Suppressor macrophage (primary cell): Measurements from ENCODE around the gene ARAP1.

Experiments
- DNase-seq, 4 experiments: peaks; one replicate each; pipeline ENCODE4 v3.0.0-alpha.2; 2020 to 2022

Gene ARAP1

DNA sequence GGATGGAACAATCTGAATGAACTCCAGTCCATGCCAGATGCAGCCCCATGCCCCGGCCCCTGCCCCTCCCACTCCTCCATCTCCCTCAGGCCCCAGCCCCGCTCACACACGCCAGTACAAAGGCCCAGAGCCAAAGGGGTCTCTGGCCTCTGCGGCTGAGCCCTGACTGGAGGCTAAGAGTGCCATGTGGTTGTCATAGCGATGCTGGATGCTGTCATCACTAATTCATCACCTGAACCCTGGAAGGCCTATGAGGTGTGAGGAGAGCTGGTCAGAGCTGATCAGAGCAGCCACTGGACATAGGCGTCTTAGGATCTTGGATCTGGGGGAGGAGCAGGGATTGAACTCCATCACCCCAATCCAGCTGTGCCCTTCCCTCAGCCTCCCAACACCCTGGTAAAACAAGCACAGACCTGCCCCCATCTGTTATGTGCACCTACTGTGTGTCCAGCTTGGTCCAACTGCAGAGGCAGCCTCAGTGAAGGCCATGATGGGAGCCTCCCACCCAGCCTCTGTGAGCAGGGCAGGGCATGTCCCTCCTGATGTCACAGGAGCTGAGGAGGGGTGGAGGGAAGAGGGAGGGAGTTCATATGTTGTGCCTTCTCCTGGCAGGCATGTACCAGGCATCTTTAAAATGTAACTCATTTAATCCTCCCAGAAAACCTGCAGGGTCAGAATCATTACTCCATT, 94.7 kb downstream of the ARAP1 start:
- no peak for DNase-seq

DNA sequence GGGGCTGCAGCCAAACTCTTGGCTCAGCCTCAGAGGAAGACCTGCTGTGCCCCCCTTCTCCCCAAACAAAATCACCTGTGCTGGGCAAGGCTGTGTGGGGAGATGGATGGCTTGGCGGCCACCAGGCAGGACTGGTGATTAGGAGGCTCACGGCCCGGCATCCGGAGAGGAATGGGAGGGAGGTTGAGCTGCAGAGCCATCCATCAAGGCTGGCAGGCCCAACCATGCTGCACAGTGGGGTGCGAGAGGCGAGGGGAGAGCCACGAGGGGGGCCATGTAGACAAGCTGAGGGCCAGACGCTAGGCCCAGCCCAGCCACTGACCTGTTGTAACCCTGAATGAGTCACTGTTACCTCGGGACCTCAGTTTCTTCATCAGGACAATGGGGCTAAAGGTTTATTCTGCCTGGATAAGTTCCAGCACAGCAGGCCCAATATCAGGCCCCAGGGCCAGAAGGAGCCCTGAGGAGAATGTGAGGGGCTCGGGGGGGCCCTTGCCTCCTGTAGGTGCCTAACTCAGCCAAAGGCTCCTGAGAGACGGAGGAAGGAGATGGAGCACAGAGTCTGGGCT, 96.2 kb downstream of the ARAP1 start:
- no peak for DNase-seq

DNA sequence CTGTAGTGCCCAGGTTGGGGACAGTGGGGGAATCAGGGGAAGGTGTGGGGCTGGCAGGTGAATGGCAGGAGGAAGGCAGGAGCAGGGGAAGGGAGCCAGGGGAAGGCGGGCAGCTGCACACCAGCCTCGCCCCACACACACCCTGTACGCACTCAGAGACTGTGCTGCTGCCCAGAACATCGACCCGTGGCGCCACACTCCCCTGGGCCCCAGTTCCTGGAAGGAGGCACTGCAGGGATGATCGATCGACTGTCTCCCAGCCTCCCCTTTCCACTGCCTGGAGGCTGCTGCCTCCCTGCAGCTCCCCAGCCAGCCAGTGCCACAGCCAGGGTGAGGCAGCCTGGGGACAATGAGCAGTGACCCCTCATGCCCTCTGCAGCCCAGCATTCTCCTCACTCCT, 97.2 kb downstream of the ARAP1 start:
- no peak for DNase-seq

DNA sequence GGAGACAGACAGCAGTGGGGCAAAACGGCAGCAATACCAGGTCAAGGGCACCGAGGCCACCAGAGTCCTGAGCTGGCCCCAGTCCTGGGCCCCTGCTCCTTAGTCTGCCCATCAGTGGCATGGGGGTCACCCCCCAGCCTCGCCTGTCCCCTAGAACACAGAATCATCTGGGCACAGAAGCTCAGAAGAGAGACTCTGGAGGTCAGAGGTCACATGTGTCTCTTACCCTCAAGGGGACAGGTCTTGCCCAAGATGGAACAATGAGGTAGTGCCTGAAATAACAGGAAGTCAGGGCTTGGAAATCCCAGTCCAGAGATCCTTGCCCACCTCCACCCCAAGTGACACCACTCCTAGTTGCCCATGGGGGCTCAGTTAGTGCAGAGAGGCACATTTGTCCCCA, 98.6 kb downstream of the ARAP1 start:
- peak; percentile 44 to 66 (median 50) for DNase-seq

DNA sequence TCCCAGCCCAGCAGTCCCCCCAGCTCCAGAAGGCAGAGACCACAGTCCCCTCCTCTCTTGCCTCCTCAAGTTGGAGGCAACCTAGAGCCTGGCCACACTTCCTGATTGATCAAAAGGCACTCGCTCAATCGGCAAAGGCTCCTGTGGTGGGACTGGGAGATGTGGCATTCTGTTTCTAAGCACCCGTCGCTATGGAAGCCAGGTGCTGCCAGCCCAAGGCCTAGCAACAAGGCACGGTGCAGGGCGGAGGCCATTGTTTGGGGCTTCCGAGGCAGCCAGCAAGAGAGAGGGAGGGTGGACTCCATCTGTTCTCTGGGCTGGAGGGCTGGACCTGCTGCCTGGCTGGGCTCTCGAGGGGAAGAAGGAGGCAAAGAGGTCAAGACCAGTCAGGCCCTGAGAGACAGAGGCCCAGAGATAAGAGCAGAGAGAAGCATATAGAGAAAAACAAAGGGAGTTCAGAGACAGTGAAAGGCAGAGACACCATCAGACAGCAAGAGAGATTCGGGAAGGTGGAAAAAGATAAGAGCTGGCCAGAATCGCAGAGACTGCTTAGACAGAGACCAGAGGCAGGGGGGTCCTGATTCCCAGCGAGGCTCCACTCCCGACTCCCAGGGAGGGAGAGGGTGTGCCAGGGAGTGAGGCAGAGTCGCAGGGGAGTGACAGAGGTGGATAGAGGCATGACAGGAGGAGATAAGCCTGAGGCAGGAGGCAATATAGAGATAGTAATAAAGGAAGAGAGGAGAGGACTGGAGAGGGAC, 99.2 kb downstream of the ARAP1 start:
- no peak for DNase-seq

DNA sequence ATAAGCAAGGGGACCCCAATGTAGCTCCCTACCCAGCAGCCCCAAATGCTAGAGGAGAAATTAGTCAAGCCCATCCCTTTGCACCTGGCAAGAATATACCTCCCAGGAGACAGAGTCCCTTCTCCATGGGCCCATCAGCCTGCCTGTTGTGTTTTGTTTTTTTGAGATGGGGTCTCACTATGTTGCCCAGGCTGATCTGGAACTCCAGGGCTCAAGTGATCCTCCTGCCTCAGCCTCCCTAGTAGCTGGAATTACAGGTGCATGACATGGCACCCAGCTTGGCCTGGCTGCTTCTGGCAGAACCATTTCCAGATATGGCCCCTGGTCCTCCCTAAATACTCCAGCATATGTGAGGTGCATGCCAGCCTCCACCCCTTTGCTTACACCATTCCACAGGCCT, 100.1 kb downstream of the ARAP1 start:
- DNase-seq, result no peak

DNA sequence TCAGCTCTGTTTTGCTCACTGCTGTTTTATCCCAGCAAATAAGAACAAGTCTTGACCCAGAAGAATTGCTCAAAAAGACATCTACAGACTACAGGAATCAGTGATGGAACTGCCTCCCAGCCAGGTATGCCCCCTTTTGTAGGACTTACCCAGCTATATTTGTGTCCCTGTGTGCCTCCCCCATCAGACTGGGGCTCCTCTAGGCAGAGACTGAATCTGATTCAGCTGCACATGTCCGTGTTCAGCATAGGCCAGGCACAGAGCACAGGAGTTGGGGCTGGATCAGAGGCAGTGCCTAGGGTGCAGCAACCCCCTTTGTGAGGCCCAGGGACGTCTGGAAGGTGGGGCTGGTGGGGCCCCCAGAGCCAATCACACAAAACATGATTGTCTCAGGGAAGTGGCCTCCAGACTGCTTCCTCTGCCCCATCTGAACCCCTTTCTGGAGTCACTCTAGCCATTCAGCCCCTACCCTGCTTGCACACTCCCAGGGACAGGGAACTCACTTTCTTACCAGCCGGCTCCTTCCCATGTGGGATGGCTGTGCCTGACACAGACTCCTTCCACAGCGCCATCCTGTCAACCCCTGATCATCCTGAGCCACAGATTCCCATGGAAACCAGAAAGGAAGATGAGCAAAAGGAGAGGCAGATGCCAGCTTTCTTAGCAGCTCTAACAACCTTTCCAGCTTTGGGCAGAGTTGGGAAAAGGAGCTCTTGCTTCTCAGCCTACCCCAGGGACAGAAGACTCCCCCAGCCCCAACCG, 102.8 kb downstream of the ARAP1 start:
- DNase-seq, result no peak

DNA sequence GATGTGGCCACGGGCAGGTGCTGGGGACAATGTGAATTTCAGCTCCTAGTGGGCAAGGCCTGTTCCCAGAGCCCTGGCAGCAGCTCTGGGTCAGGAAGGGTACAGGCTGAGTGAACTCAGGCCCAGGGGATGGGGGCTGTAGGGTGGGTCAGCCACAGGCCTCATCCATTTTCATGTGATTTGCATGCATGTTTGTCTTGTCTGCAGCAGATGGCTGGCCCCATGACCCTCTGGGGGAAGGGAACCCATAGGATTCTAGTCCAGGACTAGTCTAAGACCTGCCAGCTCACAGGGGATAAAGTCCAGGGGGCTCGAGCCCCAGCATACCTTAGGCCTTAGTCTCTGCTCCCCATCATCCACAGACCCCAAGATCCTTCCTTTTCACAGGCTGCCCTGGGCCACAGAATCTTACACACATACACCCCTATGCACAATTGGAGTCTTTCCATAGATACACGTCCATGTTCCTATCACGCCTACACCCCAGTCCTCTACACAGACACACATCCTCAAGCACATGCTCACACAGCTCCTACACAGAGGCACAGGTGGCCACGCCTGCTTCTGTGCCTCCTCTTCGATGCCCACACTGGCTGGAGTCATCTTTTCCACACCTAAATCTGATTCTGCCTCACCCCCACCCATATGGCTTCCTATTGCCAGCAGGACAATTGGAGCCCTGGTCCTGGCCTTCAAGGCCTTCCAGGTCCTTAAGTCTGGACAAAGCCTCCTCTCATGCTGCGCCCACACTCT, 103.6 kb downstream of the ARAP1 start:
- no peak for DNase-seq

DNA sequence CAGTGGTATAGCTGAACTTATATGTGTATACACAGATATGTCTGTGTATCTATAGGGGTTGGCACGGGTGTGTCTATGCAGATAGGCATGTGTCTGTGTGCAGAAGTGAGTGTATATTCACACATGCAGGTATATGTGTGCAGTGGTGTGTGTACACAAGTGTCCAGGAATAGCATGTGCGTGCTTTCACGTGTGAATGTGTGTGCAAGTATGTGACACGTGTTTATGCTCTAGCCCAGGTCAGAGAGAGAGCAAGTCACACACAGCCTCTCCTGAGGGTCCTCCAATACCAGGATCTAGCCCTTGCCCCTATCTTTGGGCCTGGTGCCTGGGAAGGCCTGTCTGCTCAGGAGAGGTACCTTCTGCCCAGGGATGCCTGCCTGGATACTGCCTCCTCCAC, 104.3 kb downstream of the ARAP1 start:
- no peak for DNase-seq

DNA sequence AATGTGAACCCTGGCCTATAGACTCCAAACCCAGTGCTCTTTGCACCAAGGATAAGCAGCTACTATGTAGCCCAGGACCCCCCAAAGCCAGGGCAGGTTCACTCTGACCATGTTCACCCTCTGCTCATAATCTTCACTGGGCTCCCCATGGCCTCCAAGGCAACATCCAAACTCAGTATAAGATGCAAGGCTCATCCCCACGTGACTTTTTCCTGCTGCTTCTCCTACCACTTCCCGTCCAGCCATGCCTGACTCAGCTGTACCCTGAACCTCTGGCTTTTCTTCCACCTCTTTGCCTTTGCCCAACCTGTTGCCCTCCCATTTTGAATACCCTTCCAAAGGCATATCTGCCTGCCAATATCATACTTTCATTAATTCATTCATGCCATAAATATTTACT, 105.7 kb downstream of the ARAP1 start:
- DNase-seq, result peak in 3 of 4 experiments; percentile 25 to 33 (median 27)

DNA sequence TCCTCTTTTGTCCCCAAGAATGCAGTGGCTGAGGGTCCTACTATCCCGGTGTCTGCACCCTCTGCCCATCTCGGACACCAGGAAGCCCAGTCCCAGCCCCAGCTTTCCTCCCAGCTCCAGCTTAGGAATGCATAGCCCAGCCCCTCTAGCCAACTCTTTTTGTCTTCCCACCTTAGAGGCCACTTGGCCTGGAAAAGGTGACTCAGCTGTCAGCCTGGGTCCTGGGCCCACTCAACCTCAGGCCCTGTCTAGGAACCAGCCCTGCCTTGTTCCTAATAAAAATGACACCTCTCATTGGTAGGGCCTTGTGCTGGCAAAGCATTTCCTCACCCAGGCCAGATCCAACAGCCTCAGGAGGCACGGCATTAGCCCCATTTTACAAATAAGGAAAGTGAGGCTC, 106.2 kb downstream of the ARAP1 start:
- DNase-seq, result no peak

DNA sequence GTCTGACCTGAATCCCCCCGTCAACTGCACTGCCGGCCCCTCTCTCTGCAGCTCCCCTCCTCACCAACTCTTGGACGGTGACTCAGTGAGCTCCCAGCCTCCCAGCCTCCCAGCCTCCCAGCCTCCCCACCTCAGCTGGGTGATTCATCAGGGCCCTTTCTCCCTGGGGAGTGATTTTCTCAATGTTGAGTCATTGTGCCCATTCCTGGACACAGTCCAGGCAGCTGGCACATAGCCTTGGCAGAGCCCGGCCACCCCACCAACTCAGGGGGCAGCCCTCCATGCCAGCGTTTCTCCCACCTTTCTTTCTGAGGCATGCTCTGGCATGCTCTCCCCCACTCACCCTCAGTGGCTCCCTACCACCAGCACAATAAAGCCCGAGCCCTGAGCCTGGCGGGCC, 108.7 kb downstream of the ARAP1 start:
- DNase-seq, result peak; percentile 37 to 63 (median 42)

DNA sequence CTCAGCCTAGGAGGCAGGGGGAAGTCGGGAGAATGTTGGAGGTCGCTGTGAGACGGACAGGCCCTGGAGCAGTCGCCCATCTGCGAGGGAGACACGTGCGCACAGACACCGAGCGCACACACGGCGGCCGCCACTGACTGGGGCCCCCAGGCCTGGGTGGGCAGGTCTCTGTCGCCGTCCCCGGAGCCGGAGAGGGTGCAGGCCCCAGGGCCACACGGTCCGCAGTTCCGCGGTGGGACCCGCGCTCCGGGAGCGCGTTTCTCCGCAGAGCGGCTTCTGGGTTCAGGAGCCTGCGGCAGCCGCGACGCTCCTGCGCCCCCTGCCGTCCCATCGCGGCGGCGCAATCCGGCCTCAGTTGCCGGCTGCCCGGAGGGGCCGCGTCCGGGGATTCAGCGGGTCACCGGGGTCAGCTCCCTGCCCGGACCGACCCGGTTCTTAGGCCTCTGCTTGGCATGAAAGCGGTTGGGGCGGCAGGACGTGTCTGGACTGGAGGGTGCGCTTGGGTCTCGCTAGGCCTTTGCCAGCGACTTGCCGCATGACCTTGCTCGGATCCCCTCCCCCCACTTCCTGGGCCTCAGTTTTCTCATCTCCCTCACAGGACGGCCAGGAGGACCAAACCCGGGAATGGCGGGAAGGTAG, 109.2 kb downstream of the ARAP1 start:
- DNase-seq, result peak; percentile 60 to 88 (median 80)

DNA sequence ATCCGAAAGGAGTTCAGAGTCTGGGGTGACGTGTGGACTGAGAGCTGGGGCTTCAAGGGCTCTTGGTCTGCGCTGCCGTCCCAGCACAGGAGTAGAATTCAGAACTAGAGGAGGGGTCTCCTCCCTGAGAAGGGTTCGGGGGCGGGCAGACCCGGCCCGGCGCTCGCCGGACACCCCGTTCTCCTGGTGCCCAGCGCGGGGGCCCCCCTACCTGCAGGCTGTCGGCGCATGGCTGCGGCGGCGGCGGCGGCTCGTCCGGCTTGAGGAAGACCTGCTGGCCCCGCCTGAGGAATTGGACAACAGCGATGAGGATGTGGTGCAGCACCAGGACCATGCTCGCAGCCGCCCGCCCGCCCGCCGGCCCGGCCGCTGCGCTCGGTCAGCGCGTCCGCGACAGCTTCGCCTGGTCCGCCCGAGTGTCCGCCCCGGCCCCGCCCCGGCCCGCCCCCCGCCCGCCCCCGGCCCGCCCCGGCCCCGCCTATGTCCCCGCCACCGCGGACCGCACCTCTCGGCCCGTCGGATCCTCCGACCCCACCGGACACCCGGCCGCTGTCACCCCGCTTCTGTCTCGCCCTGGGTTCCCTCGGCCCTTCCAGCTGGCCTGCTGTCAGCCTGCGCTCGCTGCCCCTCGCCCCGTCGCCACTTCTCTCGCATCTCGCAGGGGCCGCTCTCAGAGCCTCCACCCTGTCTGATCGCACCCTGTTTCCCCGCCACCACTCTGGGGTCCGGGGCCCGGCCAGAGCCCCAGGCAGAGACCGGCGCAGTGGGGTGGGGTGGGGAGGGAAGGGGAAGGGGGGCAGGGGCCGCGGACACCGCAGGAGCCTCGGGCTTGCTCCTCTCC, 109.9 kb downstream of the ARAP1 start:
- peak; percentile 35 to 76 (median 55) for DNase-seq

DNA sequence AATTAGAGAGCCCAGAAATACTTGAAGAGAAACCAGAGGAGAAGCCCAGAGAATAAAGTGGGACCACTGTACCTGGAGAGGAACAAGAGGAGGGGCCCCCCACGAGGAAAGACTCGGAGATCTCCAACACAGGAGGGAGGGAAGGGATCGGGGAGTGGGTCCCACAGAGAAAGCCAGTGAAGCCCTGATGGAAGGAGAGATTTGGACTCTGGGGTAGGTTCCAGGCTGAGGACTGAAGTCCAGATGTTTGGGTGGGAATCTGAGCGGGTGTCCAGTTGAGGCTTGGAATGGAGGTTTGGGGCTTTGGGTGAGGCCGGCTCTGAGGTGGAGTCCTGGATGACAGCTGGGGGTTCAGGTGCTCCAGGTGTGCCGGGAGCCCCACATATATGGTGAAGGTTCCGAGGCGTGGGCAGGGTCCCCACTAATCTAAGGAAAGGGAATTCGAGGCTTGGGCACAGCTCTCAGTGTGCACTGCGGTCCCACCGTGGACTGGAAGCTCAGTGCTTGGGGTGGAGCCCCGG, 110.6 kb downstream of the ARAP1 start:
- no peak for DNase-seq

DNA sequence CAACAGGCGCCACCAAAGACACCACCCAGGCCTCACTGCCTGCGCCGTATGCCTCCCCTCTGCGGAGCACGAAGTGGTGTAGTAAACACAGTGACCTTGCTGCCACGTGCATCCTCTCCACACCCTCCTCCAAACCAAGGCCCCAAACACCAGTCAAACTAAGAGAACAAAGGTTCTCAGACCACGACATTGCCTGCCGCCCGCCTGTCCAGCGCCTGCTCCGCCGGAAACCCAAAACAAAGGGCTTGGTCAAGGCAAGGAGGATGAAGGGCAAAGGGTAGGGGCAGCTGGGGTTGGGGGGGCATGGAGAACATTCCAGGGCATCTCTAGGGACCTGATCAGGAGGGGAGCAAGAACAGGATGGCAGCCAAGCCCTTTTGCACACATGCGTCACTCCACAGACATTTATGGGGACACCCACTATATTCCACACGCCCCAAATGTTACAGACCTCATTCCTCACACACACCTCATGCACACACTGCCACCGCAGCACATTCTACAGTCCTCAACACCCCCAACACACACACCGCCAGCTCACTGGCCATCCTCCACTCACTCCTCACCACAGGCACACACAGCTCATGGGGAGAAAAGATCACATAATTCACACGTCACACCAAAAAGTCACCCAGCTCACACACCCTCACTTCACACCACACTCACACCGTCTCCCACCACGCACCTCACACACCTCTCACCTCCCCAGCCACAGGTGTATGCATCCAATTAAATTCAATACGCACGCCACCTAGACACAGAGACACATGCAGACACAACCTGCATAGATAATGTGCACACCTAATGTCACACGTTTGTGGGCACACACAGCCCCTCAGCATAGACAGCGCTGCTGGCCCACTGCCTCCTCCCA, 112.5 kb downstream of the ARAP1 start:
- DNase-seq, result no peak

DNA sequence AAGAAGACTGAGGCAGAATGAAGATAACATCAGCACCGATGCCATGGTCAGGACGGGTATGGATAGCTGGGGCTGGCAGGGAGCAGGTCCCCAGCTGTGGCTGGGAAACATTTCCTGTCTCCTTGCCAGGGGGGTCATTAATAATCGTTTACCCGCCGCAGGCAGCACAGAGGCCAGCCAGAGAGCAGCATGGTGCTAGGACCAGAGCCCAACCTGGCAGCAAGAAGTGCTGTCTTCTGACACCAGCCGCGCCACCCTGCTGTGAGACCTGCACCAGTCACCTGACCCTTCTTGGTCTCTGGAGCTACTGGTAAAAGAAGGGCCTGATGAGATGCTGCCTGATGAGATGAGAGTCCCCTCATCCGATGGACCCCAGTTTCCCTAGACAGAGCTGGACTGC, 114.3 kb downstream of the ARAP1 start:
- no peak for DNase-seq

DNA sequence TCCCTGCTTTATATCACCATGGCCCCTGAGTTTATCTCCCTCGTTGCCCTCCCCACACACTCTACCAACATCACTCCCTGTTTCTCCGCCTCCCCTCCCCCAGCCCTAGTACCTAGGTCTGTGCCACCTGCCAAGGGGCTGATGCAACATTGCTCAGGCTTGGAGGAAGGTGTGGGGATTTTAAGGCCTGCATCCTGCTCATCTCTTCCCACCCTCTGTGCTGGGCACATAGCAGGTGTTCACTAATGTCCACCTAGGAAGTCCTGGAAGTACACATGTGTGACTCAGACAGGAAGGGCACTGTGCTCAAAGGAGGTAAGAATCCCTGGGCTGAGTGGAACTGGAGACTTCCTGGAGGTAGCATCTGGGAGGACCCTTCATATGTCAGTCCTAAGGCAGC, 115.0 kb downstream of the ARAP1 start:
- no peak for DNase-seq

DNA sequence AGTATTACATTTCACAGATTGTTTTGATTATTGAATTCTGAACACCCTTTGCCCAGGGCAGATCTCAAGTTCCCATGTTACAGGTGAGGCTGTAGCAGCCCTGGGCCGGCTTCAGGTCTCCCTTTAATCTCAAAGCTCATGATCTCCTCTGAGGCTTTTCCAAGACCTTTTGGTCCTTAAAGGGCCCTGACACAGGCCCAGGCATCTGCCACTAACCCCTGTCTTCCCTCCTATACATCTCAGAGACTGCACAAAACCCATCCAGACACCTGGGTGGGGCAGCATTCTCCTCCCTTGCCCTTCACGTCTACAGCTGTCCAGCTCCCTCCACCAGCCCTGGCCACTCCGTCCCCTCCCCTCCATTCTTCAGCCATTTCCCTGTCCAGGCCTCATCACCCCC, 115.8 kb downstream of the ARAP1 start:
- no peak for DNase-seq

DNA sequence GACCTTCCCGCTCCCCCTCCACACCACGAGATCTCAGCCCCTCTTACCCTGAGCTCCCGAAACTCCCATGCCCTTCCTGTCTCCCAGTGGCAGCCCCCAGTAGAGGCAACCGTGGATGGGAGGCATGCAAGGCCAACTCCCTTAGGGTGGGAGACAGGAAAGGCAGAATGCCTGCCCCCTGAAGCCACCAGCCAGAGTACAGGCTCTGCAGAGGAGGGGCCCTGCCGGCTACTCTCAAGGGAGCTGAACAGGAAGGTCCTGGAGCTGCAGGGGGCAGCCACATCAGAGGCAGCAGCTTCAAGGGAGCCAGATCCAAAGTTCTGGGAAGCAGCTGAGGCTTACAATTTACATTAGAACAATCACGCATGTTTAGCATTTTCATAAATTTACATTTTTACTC, 116.3 kb downstream of the ARAP1 start:
- no peak for DNase-seq
